Gastroesophageal sphincter (tissue), 4 donors: ENCODE measurements around the gene METTL6. TPM values are rescaled to one million over a fixed set of nuclear protein-coding genes. Genes with fewer than 3 reads are reported as not detected.
A peak's percentile ranks its signal among the peaks of the same experiment; 100 is the strongest.
"Not testable (repeated sequence)": the region's sequence is repeated elsewhere in the genome, so short reads cannot be mapped to it uniquely, and the experiment has no call there.

ENCODE experiments used
- ATAC-seq: fragments of 150-250 bp; one replicate; pipeline ENCODE4 v1.9.1; 2016; ENCODE audit warnings: mild to moderate bottlenecking, moderate library complexity
- H3K27ac ChIP-seq, 4 donors: fragments of 200-600 bp; sonication (generic) in 3 of 4; 1 replicate in 3 of 4; 2 replicates in 1 of 4; pipeline ENCODE4 v1.5.1; 2016 to 2019
- H3K27me3 ChIP-seq: fragments of 200-600 bp; sonication (generic); one replicate; pipeline ENCODE4 v1.5.1; 2019
- H3K36me3 ChIP-seq, 2 donors: fragments of 200-600 bp; sonication (generic); one replicate each; pipeline ENCODE4 v1.5.1; 2019; ENCODE audit warnings: control low read depth in 1 of 2
- H3K4me1 ChIP-seq, 3 donors: fragments of 200-600 bp; sonication (generic); 1 replicate in 2 of 3; 2 replicates in 1 of 3; pipeline ENCODE4 v1.5.1; 2016 to 2019; ENCODE audit warnings: control low read depth in 2 of 3
- H3K4me3 ChIP-seq, 2 donors: fragments of 200-600 bp; sonication (generic); one replicate each; pipeline ENCODE4 v1.5.1; 2019; ENCODE audit warnings: mild to moderate bottlenecking in 1 of 2, moderate library complexity in 1 of 2
- H3K9me3 ChIP-seq, 3 donors: fragments of 200-600 bp; sonication (generic); one replicate each; pipeline ENCODE4 v1.5.1; 2017 to 2019; ENCODE audit warnings: control low read depth in 2 of 3
- EP300 ChIP-seq: sonication (generic); formaldehyde crosslinking; IDR thresholded peaks from one replicate; pipeline ENCODE4 v1.6.1; 2017; ENCODE audit warnings: antibody characterized with exemption, mild to moderate bottlenecking
- POLR2A ChIP-seq, 2 donors: fragments of 450-650 bp; IDR thresholded peaks; one replicate each; pipeline ENCODE4 v1.6.1; 2017; ENCODE audit warnings: antibody characterized with exemption in 2 of 2, mild to moderate bottlenecking in 2 of 2, moderate library complexity in 1 of 2
- POLR2AphosphoS5 ChIP-seq: sonication (generic); formaldehyde crosslinking; IDR thresholded peaks from one replicate; pipeline ENCODE4 v1.6.1; 2017; ENCODE audit warnings: antibody characterized with exemption
- WGBS, 2 donors: methylation state at CpG; one replicate each; pipeline ENCODE4 v1.1.5; 2018; ENCODE audit warnings: low coverage in 1 of 2; 5-methylcytosine and 5-hydroxymethylcytosine counted together
- total RNA-seq, 4 donors: library from RNA; depleted of rRNA; stranded (reverse); fragments of >200 nt; gene quantifications; one replicate each; pipeline ENCODE4 v1.1.0, GENCODE V29; 2016
- TF ChIP-seq, protein P1 (sequence below), 4 experiments: fragments of 200-600 bp in 2 of 4; fragments of 450-650 bp in 2 of 4; sonication (generic) in 1 of 4; IDR thresholded peaks; one replicate each; pipeline ENCODE4 v1.5.1; 2017 to 2019; ENCODE audit warnings: antibody characterized with exemption in 4 of 4, mild to moderate bottlenecking in 2 of 4, moderate library complexity in 2 of 4

METTL6 gene
- total RNA-seq, 4 donors from 2014 or later, result 9.0 to 17.1 (median 11.7) TPM

DNA sequence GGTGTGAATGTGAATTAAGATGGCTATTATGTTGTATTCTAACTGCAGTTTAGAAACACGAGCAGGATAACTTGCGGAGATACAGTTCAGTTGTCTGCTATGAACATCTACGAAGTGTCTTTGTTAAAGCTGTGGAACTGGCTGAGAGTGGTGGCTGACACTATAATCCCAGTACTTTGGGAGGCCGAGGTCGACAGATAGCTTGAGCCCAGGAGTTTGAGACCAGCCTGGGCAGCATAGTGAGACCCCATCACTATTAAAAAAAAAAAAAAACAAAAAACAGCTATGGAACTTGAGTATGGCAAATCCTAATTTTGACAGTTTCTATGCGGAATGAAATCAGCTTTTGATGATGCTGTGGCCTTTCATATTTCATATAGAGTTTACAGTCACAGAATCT, 1.7 kb upstream of the METTL6 start:
- Histone ChIP-seq H3K9me3 (no peaks in the 10 kb centered on the region), H3K27ac (no peak overlapping the region), H3K27me3 (no peaks in the 10 kb centered on the region), H3K4me1 (peaks cover 0 to 55% (median 18%) of the 10 kb centered on the region in 3 donors), H3K4me3 (peak overlapping the region in 1 of 2 donors; percentile 82), H3K36me3 (peaks cover 0 to 54% of the 10 kb centered on the region in 2 donors)
- TF ChIP-seq POLR2AphosphoS5, result no peak
- TF ChIP-seq, protein P1, sequence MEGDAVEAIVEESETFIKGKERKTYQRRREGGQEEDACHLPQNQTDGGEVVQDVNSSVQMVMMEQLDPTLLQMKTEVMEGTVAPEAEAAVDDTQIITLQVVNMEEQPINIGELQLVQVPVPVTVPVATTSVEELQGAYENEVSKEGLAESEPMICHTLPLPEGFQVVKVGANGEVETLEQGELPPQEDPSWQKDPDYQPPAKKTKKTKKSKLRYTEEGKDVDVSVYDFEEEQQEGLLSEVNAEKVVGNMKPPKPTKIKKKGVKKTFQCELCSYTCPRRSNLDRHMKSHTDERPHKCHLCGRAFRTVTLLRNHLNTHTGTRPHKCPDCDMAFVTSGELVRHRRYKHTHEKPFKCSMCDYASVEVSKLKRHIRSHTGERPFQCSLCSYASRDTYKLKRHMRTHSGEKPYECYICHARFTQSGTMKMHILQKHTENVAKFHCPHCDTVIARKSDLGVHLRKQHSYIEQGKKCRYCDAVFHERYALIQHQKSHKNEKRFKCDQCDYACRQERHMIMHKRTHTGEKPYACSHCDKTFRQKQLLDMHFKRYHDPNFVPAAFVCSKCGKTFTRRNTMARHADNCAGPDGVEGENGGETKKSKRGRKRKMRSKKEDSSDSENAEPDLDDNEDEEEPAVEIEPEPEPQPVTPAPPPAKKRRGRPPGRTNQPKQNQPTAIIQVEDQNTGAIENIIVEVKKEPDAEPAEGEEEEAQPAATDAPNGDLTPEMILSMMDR (IDR thresholded peaks at IDR 0.05), result no peak
- TF ChIP-seq POLR2A (IDR thresholded peaks at IDR 0.05), result no peak
- no peak for ATAC-seq
- 84 to 96% methylated on average over 6 of the region's 6 CpGs for WGBS, 2 donors

- TF ChIP-seq EP300 (no peak), POLR2A (IDR thresholded peaks at IDR 0.05) (no peak)
- peaks cover 0 to 55% (median 18%) of the 10 kb centered on the region in 3 donors for H3K4me1 ChIP-seq
- peak overlapping the region; percentile 82 to 99 for H3K4me3 ChIP-seq
- H3K9me3 ChIP-seq, result no peaks in the 10 kb centered on the region
- ATAC-seq, result peak; percentile 26
- peak overlapping the region in 1 of 4 donors; percentile 86 for H3K27ac ChIP-seq
- WGBS, 2 donors, result 7 to 23% methylated on average over 7 of the region's 9 CpGs
- peaks cover 0 to 54% of the 10 kb centered on the region in 2 donors for H3K36me3 ChIP-seq
- no peaks in the 10 kb centered on the region for H3K27me3 ChIP-seq
Measured at GRCh38 chr3:15428539-15428938, 1.2 kb upstream of the METTL6 start.

- 0 to 3% methylated on average over 7 to 9 of the region's 11 CpGs for whole genome bisulfite sequencing, 2 donors
- no peaks in the 10 kb centered on the region for H3K27me3 ChIP-seq
- ATAC-seq, result no peak
- H3K4me3 ChIP-seq, result peak overlapping the region; percentile 82 to 99
- TF ChIP-seq POLR2A (IDR thresholded peaks at IDR 0.05) (no peak), EP300 (no peak), POLR2AphosphoS5 (no peak)
- TF ChIP-seq, protein P1 (IDR thresholded peaks at IDR 0.05), result no peak
- peaks cover 0 to 55% (median 18%) of the 10 kb centered on the region in 3 donors for H3K4me1 ChIP-seq
- H3K9me3 ChIP-seq, result no peaks in the 10 kb centered on the region
- H3K36me3 ChIP-seq, result peaks cover 0 to 54% of the 10 kb centered on the region in 2 donors
- peak overlapping the region; percentile 80 to 88 (median 86) for H3K27ac ChIP-seq
Measured at GRCh38 chr3:15427981-15428380, 637 bp upstream of the METTL6 start.

- no peaks in the 10 kb centered on the region for H3K27me3 ChIP-seq
- TF ChIP-seq POLR2A (IDR thresholded peaks at IDR 0.05) (no peak), EP300 (no peak), POLR2AphosphoS5 (no peak)
- TF ChIP-seq, protein P1 (IDR thresholded peaks at IDR 0.05), result no peak
- H3K27ac ChIP-seq, result peak overlapping the region in 3 of 4 donors; percentile 86 to 88 (median 87)
- peaks cover 0 to 54% of the 10 kb centered on the region in 2 donors for H3K36me3 ChIP-seq
- H3K4me3 ChIP-seq, result peak overlapping the region; percentile 82 to 99
- H3K9me3 ChIP-seq, result no peaks in the 10 kb centered on the region
- 33 to 62% methylated on average over 12 to 15 of the region's 16 CpGs for whole genome bisulfite sequencing, 2 donors
- peaks cover 0 to 55% (median 18%) of the 10 kb centered on the region in 3 donors for H3K4me1 ChIP-seq
- ATAC-seq, result no peak
Measured at GRCh38 chr3:15426579-15427118, 695 bp downstream of the METTL6 start.

GRCh38 chr3:15420871-15421270, 6.5 kb downstream of the METTL6 start:
- no peak overlapping the region for H3K27ac ChIP-seq
- H3K4me3 ChIP-seq, result no peak overlapping the region
- H3K4me1 ChIP-seq, result peaks cover 0 to 15% (median 5%) of the 10 kb centered on the region in 3 donors
- WGBS, 2 donors, result 69 to 79% methylated on average over 4 of the region's 4 CpGs
- peaks cover 0 to 80% of the 10 kb centered on the region in 2 donors for H3K36me3 ChIP-seq
- no peaks in the 10 kb centered on the region for H3K27me3 ChIP-seq
- no peaks in the 10 kb centered on the region for H3K9me3 ChIP-seq
- no peak for ATAC-seq
- TF ChIP-seq POLR2A (IDR thresholded peaks at IDR 0.05), result no peak
- TF ChIP-seq, protein P1 (IDR thresholded peaks at IDR 0.05), result no peak
- TF ChIP-seq EP300, result no peak
- TF ChIP-seq POLR2AphosphoS5, result no peak

GRCh38 chr3:15410966-15411365, 16.4 kb downstream of the METTL6 start:
- not testable (repeated sequence) for H3K4me1 ChIP-seq, ATAC-seq, H3K27ac ChIP-seq, H3K4me3 ChIP-seq, H3K27me3 ChIP-seq, H3K9me3 ChIP-seq
- peaks cover 5 to 75% of the 10 kb centered on the region in 2 donors for H3K36me3 ChIP-seq
- WGBS, 2 donors, result 92 to 100% methylated on average over 2 to 7 of the region's 7 CpGs
